NCI-H510A (cell line): Measurements from ENCODE around the gene MLXIPL.
A peak's percentile ranks its signal among the peaks of the same experiment; 100 is the strongest.
"Not testable (repeated sequence)": the region's sequence is repeated elsewhere in the genome, so short reads cannot be mapped to it uniquely, and the experiment has no call there.

Experiments used
- DNase-seq: peaks from one replicate; lab custom pipeline; 2025; lab: John Stamatoyannopoulos, UW

The MLXIPL gene

GRCh38 chr7:73623798-73624668, at the start of gene MLXIPL:
Gene MLXIPL, minus strand, starts transcription at chr7:73624522. Its CDS starts 30 bp downstream, at chr7:73624492.
- DNase-seq, result peak; percentile 82

- DNase-seq, result no peak
Measured at GRCh38 chr7:73671857-73672445, 47.6 kb upstream of the MLXIPL start.

- DNase-seq, result no peak
Measured at GRCh38 chr7:73671322-73671661, 47.0 kb upstream of the MLXIPL start.

- DNase-seq, result no peak
Measured at GRCh38 chr7:73669858-73670385, 45.6 kb upstream of the MLXIPL start.

- no peak for DNase-seq
Measured at GRCh38 chr7:73669288-73669701, 45.0 kb upstream of the MLXIPL start.

GRCh38 chr7:73668886-73669230, 44.5 kb upstream of the MLXIPL start:
- DNase-seq, result no peak

GRCh38 chr7:73668103-73668885, 44.0 kb upstream of the MLXIPL start:
- no peak for DNase-seq

- peak; percentile 72 for DNase-seq
Measured at GRCh38 chr7:73667344-73668102, 43.2 kb upstream of the MLXIPL start, which contains the start of gene VPS37D. Gene VPS37D, plus strand, starts transcription at chr7:73667831. Its CDS starts 128 bp downstream, at chr7:73667959.

- DNase-seq, result no peak
Measured at GRCh38 chr7:73663033-73663432, 38.7 kb upstream of the MLXIPL start.

GRCh38 chr7:73660594-73660993, 36.3 kb upstream of the MLXIPL start:
- DNase-seq, result not testable (repeated sequence)

- no peak for DNase-seq
Measured at GRCh38 chr7:73659983-73660382, 35.7 kb upstream of the MLXIPL start.

- DNase-seq, result not testable (repeated sequence)
Measured at GRCh38 chr7:73655309-73655708, 31.0 kb upstream of the MLXIPL start.

GRCh38 chr7:73652541-73652949, 28.2 kb upstream of the MLXIPL start:
- DNase-seq, result no peak

GRCh38 chr7:73650524-73650923, 26.2 kb upstream of the MLXIPL start:
- no peak for DNase-seq

GRCh38 chr7:73649576-73649975, 25.3 kb upstream of the MLXIPL start:
- no peak for DNase-seq

GRCh38 chr7:73648593-73649332, 24.4 kb upstream of the MLXIPL start:
- DNase-seq, result no peak

- no peak for DNase-seq
Measured at GRCh38 chr7:73647725-73648592, 23.6 kb upstream of the MLXIPL start.

- DNase-seq, result no peak
Measured at GRCh38 chr7:73646785-73647724, 22.7 kb upstream of the MLXIPL start.

- DNase-seq, result no peak
Measured at GRCh38 chr7:73645643-73646174, 21.4 kb upstream of the MLXIPL start.
